ENCODE data around the gene ITK. TPM values are rescaled to one million over a fixed set of nuclear protein-coding genes. Genes with fewer than 3 reads are reported as not detected.
"Not testable (repeated sequence)": the region's sequence is repeated elsewhere in the genome, so short reads cannot be mapped to it uniquely, and the experiment has no call there.

The ITK gene
- polyA plus RNA-seq, 1 donor, result 1.5 TPM

DNA sequence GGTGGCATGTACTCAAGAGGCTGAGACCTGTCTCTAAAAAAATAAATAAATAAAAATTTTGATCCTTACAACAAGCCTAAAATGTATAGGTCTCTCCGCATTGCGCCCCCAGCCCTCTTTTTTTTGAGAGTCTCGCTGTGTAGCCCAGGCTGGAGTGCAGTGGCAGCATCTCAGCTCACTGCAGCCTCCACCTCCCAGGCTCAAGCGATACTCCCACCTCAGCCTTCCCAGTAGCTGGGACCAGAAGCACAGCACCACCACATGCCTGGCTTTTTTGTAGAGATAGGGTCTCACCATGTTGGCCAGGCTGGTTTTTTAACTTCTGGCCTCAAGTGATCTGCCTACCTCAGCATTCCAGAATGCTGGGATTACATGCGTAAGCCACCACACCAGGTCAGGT lies 12.4 kb upstream of the ITK start:
- Histone ChIP-seq H3K27me3 (ENCODE audit: control insufficient read depth, insufficient read depth, low read length) (no peaks in the 10 kb centered on the region), H3K4me1 (ENCODE audit: control insufficient read depth, insufficient read depth, low read length) (no peaks in the 10 kb centered on the region), H3K9me3 (ENCODE audit: control insufficient read depth, low read depth, low read length) (no peaks in the 10 kb centered on the region), H3K4me3 (ENCODE audit: low read length) (no peak overlapping the region), H3K27ac (ENCODE audit: low read length) (no peak overlapping the region), H3K36me3 (ENCODE audit: control insufficient read depth, insufficient read depth, low read length) (no peaks in the 10 kb centered on the region)
- WGBS (ENCODE audit: insufficient coverage, low lambda C conversion rate), result 100% methylated on average over 2 of the region's 5 CpGs
- no peak for DNase-seq

DNA sequence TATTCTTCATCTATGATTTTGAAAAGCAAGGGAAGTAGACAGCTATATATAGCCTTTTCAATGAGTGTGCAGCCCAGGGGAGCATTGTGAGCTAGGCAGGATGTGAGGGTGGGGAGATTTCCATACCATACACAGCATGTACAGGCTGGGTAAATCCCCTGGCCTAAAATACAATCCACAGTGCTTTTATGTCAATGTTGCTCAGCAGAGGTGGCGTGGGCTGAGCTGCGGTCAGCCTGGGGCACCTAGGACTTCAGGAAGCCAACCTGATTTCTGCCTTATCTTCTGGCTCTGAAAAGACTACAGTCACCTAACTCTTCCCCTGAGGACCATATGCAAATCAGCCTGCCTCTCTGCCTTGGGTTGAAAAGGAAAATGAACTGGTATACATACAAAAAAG lies 8.2 kb upstream of the ITK start:
- Histone ChIP-seq H3K4me1 (ENCODE audit: control insufficient read depth, insufficient read depth, low read length) (no peaks in the 10 kb centered on the region), H3K4me3 (ENCODE audit: low read length) (no peak overlapping the region), H3K27ac (ENCODE audit: low read length) (no peak overlapping the region), H3K36me3 (ENCODE audit: control insufficient read depth, insufficient read depth, low read length) (no peaks in the 10 kb centered on the region), H3K27me3 (ENCODE audit: control insufficient read depth, insufficient read depth, low read length) (no peaks in the 10 kb centered on the region), H3K9me3 (ENCODE audit: control insufficient read depth, low read depth, low read length) (no peaks in the 10 kb centered on the region)
- DNase-seq, result peak; percentile 5 to 16
- WGBS (ENCODE audit: insufficient coverage, low lambda C conversion rate), result no CpG with 5 or more reads among the region's 2 CpGs

DNA sequence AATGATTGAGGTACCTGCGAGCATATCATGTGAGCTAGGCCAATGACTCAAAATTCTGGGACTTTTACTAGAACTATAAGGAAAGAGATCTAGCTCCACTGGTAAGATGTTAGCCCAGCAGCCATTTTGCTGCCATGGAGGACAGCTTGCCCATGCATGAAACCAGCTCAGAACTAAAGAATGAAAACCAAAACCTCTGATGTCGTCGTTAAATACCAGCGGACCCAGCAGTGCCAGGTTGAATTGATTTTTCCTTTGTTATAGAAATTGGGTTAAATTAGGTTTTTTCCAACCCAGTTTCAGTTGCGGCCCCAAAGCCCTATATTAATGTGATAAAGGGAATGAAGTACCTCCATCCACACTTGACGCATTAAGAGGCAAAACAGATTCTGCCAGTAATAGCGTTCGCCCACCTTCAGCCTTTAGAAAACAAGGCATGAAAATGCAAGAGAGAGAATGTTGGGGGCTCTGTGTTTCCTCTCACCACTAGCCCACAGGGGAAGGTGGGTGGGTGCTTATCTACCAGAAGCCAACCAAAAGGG lies 5.5 kb upstream of the ITK start:
- Histone ChIP-seq H3K4me1 (ENCODE audit: control insufficient read depth, insufficient read depth, low read length) (no peaks in the 10 kb centered on the region), H3K4me3 (ENCODE audit: low read length) (no peak overlapping the region), H3K27me3 (ENCODE audit: control insufficient read depth, insufficient read depth, low read length) (peaks cover 3% of the 10 kb centered on the region), H3K36me3 (ENCODE audit: control insufficient read depth, insufficient read depth, low read length) (no peaks in the 10 kb centered on the region), H3K27ac (ENCODE audit: low read length) (no peak overlapping the region), H3K9me3 (ENCODE audit: control insufficient read depth, low read depth, low read length) (no peaks in the 10 kb centered on the region)
- WGBS (ENCODE audit: insufficient coverage, low lambda C conversion rate), result 100% methylated on average over 3 of the region's 8 CpGs
- DNase-seq, result no peak

DNA sequence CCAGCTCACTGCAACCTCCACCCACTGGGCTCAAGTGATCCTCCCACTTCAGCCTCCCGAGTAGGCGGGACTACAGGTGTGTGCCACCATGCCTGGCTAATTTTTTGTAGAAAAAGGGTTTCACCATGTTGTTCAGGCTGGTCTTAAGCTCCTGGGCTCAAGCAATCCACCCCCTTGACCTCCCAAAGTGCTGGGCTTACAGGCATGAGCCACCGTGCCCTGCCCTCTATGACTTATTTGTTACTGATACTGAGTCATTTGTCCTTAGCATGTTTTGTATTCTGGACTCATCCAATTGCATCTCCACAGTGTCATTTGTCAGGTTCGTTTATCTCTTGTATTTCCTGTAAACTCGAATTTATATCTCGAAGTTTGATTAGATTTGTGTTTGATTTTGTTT lies 2.7 kb upstream of the ITK start:
- H3K9me3 ChIP-seq (ENCODE audit: control insufficient read depth, low read depth, low read length), result no peaks in the 10 kb centered on the region
- H3K4me1 ChIP-seq (ENCODE audit: control insufficient read depth, insufficient read depth, low read length), result no peaks in the 10 kb centered on the region
- no peaks in the 10 kb centered on the region for H3K36me3 ChIP-seq (ENCODE audit: control insufficient read depth, insufficient read depth, low read length)
- no peak overlapping the region for H3K27ac ChIP-seq (ENCODE audit: low read length)
- no peak for DNase-seq
- H3K27me3 ChIP-seq (ENCODE audit: control insufficient read depth, insufficient read depth, low read length), result peaks cover 6% of the 10 kb centered on the region
- WGBS (ENCODE audit: insufficient coverage, low lambda C conversion rate), result 73% methylated on average over 4 of the region's 6 CpGs
- no peak overlapping the region for H3K4me3 ChIP-seq (ENCODE audit: low read length)

DNA sequence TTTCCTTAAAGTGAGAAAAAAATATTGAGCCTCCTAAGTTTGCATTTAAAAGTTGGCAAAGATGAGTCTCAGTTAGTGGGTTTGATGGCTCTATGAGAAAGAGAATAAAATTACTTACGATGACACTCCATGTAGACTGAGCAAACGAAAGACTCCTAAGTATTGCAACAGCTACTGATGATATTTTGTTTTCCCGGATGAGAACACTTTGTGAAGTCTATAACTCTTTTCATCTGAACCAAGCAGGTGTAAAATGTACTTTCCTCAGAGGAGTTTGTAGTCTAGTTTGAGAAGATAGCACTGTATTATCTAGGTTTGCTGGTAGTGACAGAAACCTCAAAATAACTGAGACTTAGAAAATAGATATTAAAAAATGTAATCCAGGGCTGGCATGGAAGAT lies 1.7 kb upstream of the ITK start:
- H3K4me3 ChIP-seq (ENCODE audit: low read length), result no peak overlapping the region
- H3K36me3 ChIP-seq (ENCODE audit: control insufficient read depth, insufficient read depth, low read length), result no peaks in the 10 kb centered on the region
- no CpG with 5 or more reads among the region's 3 CpGs for WGBS (ENCODE audit: insufficient coverage, low lambda C conversion rate)
- peaks cover 6% of the 10 kb centered on the region for H3K27me3 ChIP-seq (ENCODE audit: control insufficient read depth, insufficient read depth, low read length)
- H3K27ac ChIP-seq (ENCODE audit: low read length), result no peak overlapping the region
- no peaks in the 10 kb centered on the region for H3K9me3 ChIP-seq (ENCODE audit: control insufficient read depth, low read depth, low read length)
- no peaks in the 10 kb centered on the region for H3K4me1 ChIP-seq (ENCODE audit: control insufficient read depth, insufficient read depth, low read length)
- no peak for DNase-seq

DNA sequence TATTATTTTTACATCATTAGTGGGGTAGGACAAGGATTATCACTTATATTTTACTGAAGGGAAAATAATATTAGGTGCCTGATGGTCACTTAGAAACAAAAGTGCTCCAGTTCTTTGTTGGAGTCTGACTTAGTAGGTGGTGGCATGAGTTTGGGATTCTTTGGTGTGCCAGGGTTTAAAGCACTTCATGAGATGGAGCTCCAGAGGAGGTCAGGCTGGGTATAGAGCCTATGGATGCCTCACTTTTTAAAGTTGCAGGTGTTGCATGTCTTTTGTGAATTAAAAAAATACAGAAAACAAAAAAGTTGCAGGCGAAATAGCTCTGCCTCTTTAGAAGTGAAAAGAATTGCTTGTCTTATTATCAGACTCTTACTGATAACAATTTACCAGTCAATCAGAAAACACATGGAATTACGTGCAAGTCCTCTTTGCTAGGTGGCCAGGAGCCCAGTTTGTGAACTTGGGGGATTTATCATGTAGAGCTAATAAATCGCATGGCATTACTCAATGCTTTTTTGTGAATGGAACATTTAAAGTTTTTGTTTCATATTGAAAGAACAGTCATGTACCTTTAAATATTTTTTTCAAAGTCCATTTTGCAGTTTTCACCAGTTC lies 1.6 kb downstream of the ITK start:
- Histone ChIP-seq H3K27ac (ENCODE audit: low read length) (no peak overlapping the region), H3K36me3 (ENCODE audit: control insufficient read depth, insufficient read depth, low read length) (no peaks in the 10 kb centered on the region), H3K4me3 (ENCODE audit: low read length) (no peak overlapping the region), H3K27me3 (ENCODE audit: control insufficient read depth, insufficient read depth, low read length) (peaks cover 6% of the 10 kb centered on the region), H3K4me1 (ENCODE audit: control insufficient read depth, insufficient read depth, low read length) (no peaks in the 10 kb centered on the region), H3K9me3 (ENCODE audit: control insufficient read depth, low read depth, low read length) (no peaks in the 10 kb centered on the region)
- 88% methylated on average over 2 of the region's 3 CpGs for WGBS (ENCODE audit: insufficient coverage, low lambda C conversion rate)
- DNase-seq, result no peak

DNA sequence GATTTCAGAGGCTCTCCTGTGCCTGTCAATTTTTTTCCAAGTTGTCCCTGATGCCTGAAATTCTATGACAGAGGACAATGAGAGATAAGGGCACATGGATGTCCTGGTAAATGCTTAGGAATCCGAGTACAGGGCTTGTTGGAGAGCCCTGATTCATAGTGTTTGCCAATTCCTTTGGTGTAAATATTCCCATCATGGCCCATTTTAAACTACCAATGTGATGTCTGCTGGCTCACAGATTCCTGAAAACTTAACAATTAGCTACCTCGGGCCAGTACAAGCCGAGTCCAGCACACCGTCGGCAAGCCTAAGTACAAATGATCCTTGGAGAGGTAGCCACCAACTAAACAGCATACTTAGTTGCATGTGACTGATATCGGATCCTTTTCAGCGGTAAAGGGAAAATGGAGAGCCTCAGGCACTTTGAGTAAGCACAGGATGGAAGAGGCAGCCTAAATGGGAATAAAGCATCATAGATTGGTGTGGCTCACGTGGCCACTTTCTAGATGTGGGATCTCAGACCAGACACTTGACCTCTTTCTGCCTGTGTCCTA lies 3.6 kb downstream of the ITK start:
- H3K27ac ChIP-seq (ENCODE audit: low read length), result no peak overlapping the region
- H3K27me3 ChIP-seq (ENCODE audit: control insufficient read depth, insufficient read depth, low read length), result peaks cover 3% of the 10 kb centered on the region
- no peak overlapping the region for H3K4me3 ChIP-seq (ENCODE audit: low read length)
- WGBS (ENCODE audit: insufficient coverage, low lambda C conversion rate), result no CpG with 5 or more reads among the region's 8 CpGs
- no peaks in the 10 kb centered on the region for H3K9me3 ChIP-seq (ENCODE audit: control insufficient read depth, low read depth, low read length)
- no peak for DNase-seq
- no peaks in the 10 kb centered on the region for H3K4me1 ChIP-seq (ENCODE audit: control insufficient read depth, insufficient read depth, low read length)
- H3K36me3 ChIP-seq (ENCODE audit: control insufficient read depth, insufficient read depth, low read length), result no peaks in the 10 kb centered on the region

DNA sequence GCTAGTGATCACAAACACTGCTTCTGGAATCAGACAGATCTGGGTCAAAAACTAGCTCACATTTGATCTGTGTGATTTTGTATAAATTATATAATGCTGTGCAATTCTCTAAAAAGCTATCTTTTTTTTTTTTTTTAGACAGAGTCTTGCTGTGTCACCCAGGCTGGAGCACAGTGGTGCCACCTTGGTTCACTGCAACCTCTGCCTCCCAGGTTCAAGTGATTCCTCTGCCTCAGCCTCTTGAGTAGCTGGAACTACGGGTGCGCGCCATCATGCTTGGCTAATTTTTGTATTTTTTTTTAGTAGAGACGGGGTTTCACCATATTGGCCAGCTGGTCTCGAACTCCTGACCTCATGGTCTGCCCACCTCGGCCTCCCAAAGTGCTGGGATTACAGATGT lies 4.5 kb downstream of the ITK start:
- H3K4me1 ChIP-seq (ENCODE audit: control insufficient read depth, insufficient read depth, low read length); H3K4me3 ChIP-seq (ENCODE audit: low read length); DNase-seq; H3K27ac ChIP-seq (ENCODE audit: low read length); H3K9me3 ChIP-seq (ENCODE audit: control insufficient read depth, low read depth, low read length); H3K27me3 ChIP-seq (ENCODE audit: control insufficient read depth, insufficient read depth, low read length); H3K36me3 ChIP-seq (ENCODE audit: control insufficient read depth, insufficient read depth, low read length): not testable (repeated sequence)
- no CpG with 5 or more reads among the region's 6 CpGs for WGBS (ENCODE audit: insufficient coverage, low lambda C conversion rate)

DNA sequence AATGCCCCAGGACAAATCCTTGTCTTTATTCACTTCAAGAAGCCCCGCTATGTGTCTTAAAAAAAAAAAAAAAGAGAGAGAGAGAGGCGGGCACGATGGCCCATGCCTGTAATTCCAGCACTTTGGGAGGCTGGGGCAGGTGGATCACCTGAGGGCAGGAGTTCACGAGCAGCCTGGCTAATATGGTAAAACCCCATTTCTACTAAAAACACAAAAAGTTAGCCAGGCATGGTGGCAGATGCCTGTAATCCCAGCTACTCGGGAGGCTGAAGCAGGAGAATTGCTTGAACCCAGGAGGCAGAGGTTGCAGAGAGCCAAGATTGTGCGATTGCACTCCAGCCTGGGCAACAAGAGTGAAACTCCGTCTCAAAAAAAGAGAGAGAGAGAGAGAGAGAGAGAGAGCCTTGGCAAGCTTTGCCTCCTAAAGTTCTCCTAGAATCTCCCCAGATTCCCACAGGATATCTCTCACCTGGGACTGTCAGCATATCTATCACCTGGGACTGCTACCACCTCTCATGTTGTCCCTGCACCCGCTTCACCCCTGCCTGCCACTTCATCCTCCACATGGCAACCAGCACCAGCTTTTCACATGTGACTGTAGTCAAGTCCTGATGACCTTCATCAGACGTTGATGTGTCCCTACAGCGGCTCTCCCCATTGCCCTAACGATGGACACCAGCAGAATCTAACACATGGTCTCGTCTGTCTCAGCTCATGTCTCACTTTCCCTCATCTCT lies 5.8 kb downstream of the ITK start:
- no peak overlapping the region for H3K4me3 ChIP-seq (ENCODE audit: low read length)
- no CpG with 5 or more reads among the region's 12 CpGs for WGBS (ENCODE audit: insufficient coverage, low lambda C conversion rate)
- no peaks in the 10 kb centered on the region for H3K27me3 ChIP-seq (ENCODE audit: control insufficient read depth, insufficient read depth, low read length)
- no peaks in the 10 kb centered on the region for H3K36me3 ChIP-seq (ENCODE audit: control insufficient read depth, insufficient read depth, low read length)
- H3K9me3 ChIP-seq (ENCODE audit: control insufficient read depth, low read depth, low read length), result no peaks in the 10 kb centered on the region
- no peak overlapping the region for H3K27ac ChIP-seq (ENCODE audit: low read length)
- DNase-seq, result no peak
- no peaks in the 10 kb centered on the region for H3K4me1 ChIP-seq (ENCODE audit: control insufficient read depth, insufficient read depth, low read length)

DNA sequence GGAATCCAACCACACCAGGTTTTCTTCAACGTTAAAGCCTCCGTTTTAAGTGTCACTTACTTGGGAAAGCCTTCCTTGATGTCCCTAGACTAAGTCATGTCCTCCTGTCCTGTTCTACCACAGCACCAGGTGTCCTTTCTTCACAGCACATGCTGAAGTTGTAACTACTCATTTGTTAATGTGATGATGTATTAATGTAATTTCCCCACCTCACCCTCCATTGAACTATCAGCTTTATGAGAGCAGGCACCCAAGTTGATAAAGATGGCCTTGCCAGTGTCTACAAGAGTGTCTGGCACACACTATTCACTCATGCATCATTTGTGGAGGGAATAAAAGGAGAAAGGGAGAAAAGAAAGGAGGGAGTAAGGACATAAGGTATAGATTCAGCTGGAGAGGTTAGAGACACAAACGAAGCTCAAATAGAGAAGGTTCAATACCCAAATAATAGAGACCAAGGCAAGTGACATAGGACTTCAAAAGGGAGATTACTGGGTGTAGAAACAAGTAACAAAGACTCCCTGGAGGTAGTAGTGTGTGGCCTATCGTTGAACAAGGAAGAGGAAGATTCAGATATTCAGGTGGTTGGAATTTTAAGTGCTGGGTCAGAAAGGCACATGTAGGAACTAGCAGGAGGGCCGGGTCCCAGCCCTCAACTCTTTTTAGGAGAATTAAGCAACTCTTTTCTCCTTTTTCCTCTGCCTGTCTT lies 6.6 kb downstream of the ITK start:
- WGBS (ENCODE audit: insufficient coverage, low lambda C conversion rate), result 55% methylated on average over 2 of the region's 5 CpGs
- H3K4me3 ChIP-seq (ENCODE audit: low read length), result no peak overlapping the region
- no peaks in the 10 kb centered on the region for H3K4me1 ChIP-seq (ENCODE audit: control insufficient read depth, insufficient read depth, low read length)

More for the DNA sequence above, 6.6 kb downstream of the ITK start:
- Histone ChIP-seq H3K36me3 (ENCODE audit: control insufficient read depth, insufficient read depth, low read length) (no peaks in the 10 kb centered on the region), H3K27ac (ENCODE audit: low read length) (no peak overlapping the region), H3K27me3 (ENCODE audit: control insufficient read depth, insufficient read depth, low read length) (no peaks in the 10 kb centered on the region), H3K9me3 (ENCODE audit: control insufficient read depth, low read depth, low read length) (no peaks in the 10 kb centered on the region)
- DNase-seq, result no peak
